Right hindlimb (tissue), 1 donor: ENCODE results near the gene MSANTD1.

Source experiments
- DNase-seq: peaks from one replicate; pipeline ENCODE4 v3.0.0-alpha.2; 2018

MSANTD1 gene

GRCh38 chr4:3266076-3266475 is 17.1 kb downstream of the MSANTD1 start:
- DNase-seq = no peak

GRCh38 chr4:3267576-3268394 is 18.8 kb downstream of the MSANTD1 start:
- no peak for DNase-seq

DNA sequence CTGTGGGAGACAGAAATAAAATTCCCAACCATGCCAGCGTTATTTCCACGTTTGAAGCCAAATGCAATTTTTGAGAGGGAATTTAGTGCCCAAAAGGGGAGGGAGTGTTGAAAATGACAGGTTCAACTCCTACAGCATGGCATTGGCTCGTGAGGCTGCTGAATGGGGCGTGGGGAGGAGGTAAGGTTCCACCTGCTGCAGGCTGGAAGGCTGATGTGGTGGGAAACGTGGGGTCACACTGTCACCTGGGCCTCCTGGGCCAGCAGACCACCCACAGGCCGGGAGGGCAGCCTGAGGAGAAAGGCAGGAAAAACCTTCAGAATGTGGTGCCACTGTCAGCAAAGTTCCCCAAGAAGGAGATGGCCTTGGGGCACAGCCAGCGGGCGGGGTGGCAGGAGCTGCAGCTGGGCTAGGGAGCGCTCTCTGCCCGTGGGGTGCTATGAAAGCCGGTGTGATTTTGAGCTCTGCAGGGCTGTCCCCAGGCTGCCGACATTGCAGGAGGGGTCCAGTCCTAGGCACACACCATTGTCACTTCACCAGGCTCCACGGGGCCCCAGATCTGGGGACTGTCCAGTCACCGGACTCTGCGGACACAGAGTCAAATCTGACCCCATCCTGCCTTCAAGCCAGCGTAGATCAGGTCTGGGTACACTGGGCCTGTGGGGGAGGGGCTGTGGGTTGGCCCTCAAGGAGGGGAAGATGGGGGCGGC is 19.6 kb downstream of the MSANTD1 start:
- no peak for DNase-seq

DNA sequence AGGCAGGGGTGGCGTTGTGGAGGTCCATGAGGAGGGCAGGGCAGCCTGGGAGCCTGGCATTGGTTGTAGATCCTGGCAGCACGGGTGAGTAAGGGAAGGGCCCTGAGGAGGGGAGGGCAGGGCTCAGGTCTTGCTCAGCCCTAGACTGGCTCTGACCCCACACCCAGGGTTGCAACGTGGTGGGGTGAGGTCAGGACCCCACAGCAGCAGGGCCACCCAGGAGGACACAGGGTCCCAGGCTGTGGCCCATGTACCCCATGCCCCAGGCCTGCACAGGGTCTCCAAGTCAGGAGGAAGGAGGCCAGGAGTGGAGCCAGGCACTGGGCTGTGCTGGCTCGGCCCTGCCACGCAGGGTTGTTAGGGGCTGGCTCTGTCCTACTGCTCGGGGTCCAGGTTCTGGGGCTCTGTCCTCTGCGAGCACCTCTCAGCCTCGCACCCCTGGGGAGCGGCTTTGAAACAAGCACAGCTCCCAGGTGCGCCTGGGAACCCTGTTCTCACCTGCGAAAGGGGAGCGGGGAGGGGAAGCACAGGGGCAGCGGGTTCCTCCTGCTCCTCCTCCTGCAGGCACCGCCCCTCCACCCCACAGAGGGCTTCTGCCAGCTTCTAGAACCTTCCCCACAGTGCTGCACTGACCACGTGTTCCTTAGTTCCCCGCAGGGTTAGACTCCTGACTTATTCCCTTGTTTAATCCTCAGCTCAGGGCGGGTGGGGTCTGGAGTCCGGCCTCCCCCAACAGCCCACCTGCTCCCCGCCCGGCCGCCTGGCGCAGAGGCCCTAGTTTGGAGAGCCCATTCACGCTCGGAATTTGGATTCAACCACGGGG is 20.4 kb downstream of the MSANTD1 start:
- DNase-seq = peak; percentile 47

DNA sequence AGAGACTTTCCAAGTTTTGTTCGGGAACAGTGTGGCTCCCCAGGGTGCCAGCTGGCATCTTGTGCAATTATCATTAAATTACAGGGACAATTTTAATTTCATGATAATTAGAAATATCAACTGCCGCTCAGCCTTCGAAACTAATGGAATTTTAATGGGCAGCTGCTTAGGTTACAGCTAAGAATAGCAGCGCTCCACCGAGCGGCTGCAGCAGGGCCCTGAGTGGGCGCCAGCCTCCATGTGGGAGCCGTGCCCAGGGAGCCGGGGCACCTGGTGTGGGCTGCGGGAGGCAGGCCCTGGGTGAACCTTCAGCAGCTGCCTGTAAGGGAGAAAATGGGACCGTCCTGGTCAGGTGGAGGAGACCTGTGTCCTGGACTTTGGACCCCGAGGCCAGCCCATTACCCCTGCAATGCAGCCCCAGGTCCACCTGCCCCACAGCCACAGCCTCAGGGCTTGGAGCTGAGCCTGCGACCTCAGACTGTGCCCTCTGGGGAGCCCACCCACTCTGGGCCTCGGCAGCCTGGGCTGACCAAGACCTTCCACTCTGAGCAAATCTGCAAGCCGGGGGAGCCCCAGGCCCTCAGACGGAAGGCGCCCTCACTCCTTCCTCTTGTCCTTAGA is 21.1 kb downstream of the MSANTD1 start:
- peak; percentile 52 for DNase-seq

DNA sequence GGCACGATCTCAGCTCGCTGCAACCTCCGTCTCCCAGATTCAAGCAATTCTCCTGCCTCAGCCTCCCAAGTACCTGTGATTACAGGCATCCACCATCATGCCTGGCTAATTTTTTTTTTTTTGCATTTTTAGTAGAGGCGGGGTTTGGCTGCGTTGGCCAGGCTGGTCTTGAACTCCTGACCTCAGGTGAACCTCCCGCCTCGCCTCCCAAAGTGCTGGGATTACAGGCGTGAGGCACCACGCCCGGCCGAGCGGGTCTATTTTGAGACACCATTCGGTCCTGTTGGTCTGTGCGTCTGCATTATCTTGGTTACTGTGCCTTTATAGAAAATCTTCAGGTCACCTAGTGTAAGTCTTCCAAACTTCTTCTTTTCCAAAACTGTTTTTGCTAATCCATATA is 22.2 kb downstream of the MSANTD1 start:
- no peak for DNase-seq

- no peak for DNase-seq
Observed at GRCh38 chr4:3276986-3277385, 28.0 kb downstream of the MSANTD1 start.

GRCh38 chr4:3280466-3280865 is 31.5 kb downstream of the MSANTD1 start:
- no peak for DNase-seq

GRCh38 chr4:3283483-3283882 is 34.5 kb downstream of the MSANTD1 start:
- DNase-seq = no peak

DNA sequence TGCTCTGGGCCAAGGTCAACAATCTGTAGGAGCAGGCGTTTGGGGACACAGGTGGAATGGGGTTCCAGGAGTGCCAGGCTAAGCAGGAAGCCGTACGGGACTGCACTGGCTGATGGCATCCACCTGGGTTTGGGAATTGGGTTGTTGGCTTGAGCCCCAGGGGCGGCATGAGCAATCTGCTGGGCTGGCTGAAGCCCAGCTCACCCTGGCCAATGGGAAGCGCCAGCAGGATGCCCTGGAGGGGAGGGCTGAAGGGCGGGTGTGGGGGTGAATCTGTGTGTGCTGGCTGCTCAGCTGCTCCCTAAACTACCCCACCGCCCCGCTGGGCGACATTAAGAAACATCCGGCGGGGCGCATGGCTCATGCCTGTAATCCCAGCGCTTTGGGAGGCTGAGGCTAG is 35.0 kb downstream of the MSANTD1 start:
- no peak for DNase-seq

DNA sequence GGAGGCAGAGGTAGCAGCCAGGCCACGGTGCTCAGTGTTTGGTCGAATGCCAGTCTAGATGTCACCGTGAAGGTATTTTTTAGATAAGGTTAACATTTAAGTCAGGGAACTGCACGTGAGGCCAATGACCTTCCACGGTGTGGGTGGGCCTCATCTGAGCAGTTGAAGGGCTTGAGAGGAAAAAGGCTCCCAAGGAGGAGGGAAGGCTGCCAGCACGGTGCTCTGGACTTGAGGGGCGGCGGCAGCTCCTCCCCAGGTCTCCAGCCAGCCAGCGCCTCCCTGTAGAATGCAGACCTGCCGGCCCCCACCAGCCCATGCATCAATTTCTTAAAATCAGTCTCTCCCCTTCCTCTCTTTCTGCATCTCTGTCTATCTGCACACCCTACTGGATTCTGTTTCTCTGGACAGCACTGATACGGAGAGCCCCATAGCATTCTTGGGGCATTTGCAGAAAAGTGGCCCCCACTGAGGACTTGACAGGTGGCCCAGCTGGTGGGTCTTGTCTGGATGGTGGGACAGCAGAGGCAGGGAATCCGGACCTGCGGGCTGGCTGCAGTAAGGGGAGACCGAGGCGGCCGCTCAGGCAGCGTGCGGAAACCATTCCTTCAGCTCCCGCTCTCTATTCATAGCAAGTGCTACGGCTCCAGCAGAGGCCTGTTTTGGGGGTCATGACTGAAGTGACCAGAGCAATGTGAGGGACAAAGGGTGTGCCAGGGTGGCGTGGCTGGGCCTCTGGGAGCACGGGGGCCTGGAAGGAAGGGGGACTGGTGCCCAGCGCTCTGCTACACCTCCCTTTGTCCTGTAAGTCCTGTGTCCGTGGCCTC is 36.0 kb downstream of the MSANTD1 start:
- DNase-seq = no peak

DNA sequence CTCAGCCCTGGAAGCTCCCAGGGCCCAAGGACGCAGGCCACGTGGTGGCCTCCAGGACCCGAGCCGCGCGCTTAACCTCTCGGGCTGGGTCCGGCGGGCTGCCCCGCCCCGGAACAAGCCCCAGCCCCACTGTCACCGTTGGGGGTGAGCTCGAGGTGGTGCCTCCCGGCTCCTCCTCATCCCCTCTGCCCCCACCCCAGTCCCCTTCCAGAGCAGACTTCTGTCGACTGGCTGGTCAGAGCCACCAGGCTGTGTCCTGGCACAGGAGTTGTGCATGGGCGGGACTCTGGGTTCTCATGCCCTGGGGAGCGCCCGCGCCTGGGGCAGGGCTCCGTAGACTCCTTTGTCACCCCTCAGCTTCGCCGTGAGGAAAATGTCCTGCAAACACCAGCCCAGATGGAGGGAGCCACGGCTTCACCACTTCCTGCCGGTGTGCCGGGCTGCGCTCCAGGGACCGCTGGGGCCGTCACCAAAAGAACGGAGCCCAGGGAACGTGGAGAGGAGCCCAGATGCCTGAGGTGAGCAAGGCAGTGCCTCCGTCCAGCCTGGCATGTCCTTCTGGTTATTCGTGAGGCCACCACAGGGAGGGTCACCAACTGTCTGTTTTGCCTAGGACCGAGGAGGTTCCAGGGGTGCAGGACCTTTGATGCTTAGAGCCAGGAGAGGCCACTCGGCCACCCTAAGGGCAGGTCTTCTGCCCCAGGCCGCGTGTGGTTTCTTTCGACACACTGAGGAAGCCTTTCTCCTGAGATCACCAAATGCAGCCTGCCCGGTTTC is 36.8 kb downstream of the MSANTD1 start:
- DNase-seq = no peak

DNA sequence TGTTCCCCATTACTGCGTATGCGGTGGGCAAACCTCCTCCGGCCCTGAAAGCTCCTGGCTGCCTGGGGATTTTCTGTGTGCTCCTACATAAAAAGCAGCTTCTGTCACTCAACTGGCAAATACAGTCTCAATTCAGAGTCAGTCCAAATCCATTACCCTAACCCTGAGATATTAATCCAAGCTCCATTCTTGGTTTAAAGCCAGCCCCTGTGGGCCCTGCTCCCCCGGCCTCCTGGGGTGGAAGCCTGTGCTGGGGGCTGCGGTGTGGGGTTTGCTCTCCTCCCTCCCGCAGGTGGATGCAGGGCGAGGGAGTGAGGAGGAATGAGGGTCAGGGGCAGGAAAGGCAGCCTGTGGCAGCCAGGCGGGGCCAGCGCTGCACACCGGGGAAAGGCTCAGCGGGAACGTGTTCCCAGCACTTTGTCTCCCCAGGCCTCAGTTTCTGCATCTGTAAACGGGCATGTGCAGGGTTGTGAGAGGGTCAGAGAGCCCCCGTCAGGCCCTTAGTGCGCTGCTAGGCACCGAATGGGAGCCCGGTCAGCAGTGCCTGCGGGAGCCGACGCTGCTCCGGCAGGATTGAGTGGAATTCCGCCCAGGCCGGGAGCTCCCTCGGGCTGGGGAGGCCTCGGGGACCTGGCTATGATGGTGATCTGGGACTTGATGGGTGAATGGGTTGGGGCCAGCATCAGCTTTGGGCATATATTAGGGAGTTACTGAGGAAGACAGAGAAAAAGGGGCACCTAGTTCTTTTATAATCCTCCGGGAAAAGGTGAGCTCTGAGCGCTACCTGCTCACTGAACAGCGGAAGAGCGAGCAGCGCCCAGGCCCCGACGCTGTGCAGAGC is 37.6 kb downstream of the MSANTD1 start:
- DNase-seq = no peak

DNA sequence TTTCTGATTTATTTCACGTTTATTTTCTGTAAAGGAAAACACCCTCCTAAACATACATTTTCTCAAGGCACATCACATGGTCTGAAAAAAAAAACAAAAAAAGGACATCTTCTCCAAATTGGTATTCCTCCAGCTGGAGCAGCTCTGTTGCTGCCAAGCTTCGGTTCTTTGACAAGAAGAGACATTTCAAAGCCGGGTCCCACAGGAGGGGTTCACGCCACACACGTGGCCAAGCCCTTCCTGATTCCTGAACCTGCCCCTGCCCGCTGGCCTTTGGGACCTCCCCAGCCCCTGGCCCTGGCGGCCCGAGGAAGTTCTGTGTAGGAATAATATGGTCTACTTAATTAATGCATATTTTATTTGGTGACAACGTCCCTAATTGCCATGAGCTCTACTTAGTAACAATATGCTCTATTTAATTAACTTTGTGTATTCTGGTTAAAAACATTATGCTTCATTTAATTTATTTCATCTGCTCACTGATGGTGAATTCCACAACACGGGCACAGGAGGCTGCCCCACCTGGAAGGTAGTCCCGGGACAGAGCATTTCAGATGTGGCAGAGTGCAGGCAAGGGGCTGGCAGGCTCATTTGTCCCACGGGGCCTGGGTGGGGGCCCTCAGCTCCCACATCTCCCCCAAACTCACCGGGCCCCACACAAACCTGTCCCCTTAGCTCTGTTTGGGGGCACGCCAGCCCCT is 38.5 kb downstream of the MSANTD1 start:
- DNase-seq = no peak

GRCh38 chr4:3287972-3288570 is 39.1 kb downstream of the MSANTD1 start:
- DNase-seq = no peak

- DNase-seq = no peak
Observed at GRCh38 chr4:3288571-3289094, 39.7 kb downstream of the MSANTD1 start.

DNA sequence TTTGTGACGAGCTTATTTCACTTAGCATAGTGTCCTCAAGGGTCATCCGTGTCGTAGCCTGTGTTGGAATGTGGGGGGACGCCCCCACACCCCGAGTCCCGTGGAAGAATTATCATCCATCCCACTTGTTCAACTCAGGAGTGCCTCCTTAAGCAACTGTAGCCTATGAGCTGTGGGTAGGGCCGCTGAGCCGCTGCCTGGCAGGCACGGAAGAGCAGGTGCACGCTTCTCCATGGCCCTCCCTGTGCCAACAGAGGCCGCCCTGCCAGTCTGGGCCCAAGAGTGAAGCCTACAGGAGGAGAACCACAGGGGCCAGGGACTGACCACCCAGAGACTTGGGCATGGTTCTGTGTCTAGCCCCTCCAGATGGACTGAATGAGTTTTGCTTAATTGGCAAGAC is 41.5 kb downstream of the MSANTD1 start:
- no peak for DNase-seq

DNA sequence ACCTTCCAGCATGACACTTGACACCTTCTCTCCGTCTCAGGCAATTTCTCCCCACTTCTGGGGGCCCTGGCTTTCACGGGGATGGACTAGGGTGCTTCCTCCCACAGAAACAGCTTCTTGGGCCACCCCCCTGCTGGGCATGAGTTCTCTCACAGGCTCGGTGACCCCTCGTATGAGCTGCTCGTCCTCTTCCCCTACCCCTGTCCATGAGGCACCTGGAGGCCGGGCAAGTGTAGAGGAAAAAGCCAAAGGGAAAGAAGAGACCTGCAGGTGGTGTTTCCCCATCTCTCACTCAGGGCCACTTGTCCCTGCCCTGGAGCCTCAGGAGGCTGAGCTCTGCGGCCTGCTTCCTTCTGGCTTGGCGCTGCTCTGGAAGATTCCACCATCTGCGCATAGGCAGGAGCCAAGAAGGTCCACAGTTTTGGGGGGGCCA is 41.9 kb downstream of the MSANTD1 start:
- DNase-seq = no peak

- no peak for DNase-seq
Observed at GRCh38 chr4:3291411-3291968, 42.5 kb downstream of the MSANTD1 start.
